Smooth muscle cell (in vitro differentiated cells): ENCODE results near the gene ELF3. TPM values are rescaled to one million over a fixed set of nuclear protein-coding genes. Genes with fewer than 3 reads are reported as not detected.

Experiments used
- DNase-seq: peaks from one replicate; lab custom pipeline; 2025; ENCODE audit not compliant: unreplicated experiment; lab: John Stamatoyannopoulos, UW
- H2AFZ ChIP-seq: fragments of 200-600 bp; sonication (generic); 2 replicates; pipeline ENCODE4 v1.6.0; 2016; ENCODE audit warnings: antibody characterized with exemption, low read depth, mild to moderate bottlenecking
- H3F3A ChIP-seq: fragments of 200-600 bp; sonication (generic); 2 replicates; pipeline ENCODE4 v1.6.0; 2017; ENCODE audit warnings: antibody characterized with exemption, low read depth
- H3K27ac ChIP-seq: fragments of 200-600 bp; sonication (generic); 2 replicates; pipeline ENCODE4 v1.5.1; 2016; ENCODE audit warnings: low read depth, mild to moderate bottlenecking
- H3K27me3 ChIP-seq: fragments of 200-600 bp; sonication (generic); 2 replicates; pipeline ENCODE4 v1.6.1; 2016; ENCODE audit warnings: low read depth, mild to moderate bottlenecking
- H3K36me3 ChIP-seq: fragments of 200-600 bp; sonication (generic); 2 replicates; pipeline ENCODE4 v1.5.1; 2016; ENCODE audit warnings: low read depth
- H3K4me1 ChIP-seq: fragments of 200-600 bp; sonication (generic); 2 replicates; pipeline ENCODE4 v1.5.1; 2016; ENCODE audit warnings: low read depth
- H3K4me2 ChIP-seq: fragments of 200-600 bp; sonication (generic); 2 replicates; pipeline ENCODE4 v1.6.0; 2016; ENCODE audit warnings: mild to moderate bottlenecking
- H3K4me3 ChIP-seq: fragments of 200-600 bp; sonication (generic); 2 replicates; pipeline ENCODE4 v1.5.1; 2016; ENCODE audit warnings: mild to moderate bottlenecking
- H3K79me2 ChIP-seq: fragments of 200-600 bp; sonication (generic); 2 replicates; pipeline ENCODE4 v1.6.0; 2016; ENCODE audit warnings: low read depth, mild to moderate bottlenecking
- H3K9ac ChIP-seq: fragments of 200-600 bp; sonication (generic); 2 replicates; pipeline ENCODE4 v1.6.0; 2016; ENCODE audit warnings: low read depth
- H3K9me3 ChIP-seq: fragments of 200-600 bp; sonication (generic); replicated peaks from 2 replicates; pipeline ENCODE4 v1.5.1; 2016; ENCODE audit warnings: low read depth
- H4K20me1 ChIP-seq: fragments of 200-600 bp; sonication (generic); 2 replicates; pipeline ENCODE4 v1.6.0; 2016; ENCODE audit warnings: low read depth
- WGBS: methylation state at CpG from one replicate; pipeline ENCODE4 v1.1.7; 2016; ENCODE audit warnings: low lambda C conversion rate; 5-methylcytosine and 5-hydroxymethylcytosine counted together
- polyA plus RNA-seq: library from polyadenylated mRNA; unstranded; fragments of >200 nt; fragmentation: Nextera tagmentation; extraction: Ambion mirVana; gene quantifications from 2 replicates; pipeline ENCODE4 v1.2.1, GENCODE V29; 2016
- total RNA-seq: library from RNA; depleted of rRNA; stranded (reverse); fragments of >200 nt; gene quantifications from 2 replicates; pipeline ENCODE4 v1.2.3, GENCODE V29; 2014
- TF ChIP-seq, protein P1 (sequence below): fragments of 200-600 bp; sonication (generic); IDR thresholded peaks from 2 replicates; pipeline ENCODE4 v1.5.1; 2017; ENCODE audit warnings: borderline replicate concordance, mild to moderate bottlenecking, antibody characterized with exemption; ENCODE audit not compliant: insufficient read depth, poor library complexity, severe bottlenecking

The ELF3 gene
- total and polyA plus RNA-seq, 2 experiments from 2014 or later, result 0.96 to 5.2 TPM

DNA sequence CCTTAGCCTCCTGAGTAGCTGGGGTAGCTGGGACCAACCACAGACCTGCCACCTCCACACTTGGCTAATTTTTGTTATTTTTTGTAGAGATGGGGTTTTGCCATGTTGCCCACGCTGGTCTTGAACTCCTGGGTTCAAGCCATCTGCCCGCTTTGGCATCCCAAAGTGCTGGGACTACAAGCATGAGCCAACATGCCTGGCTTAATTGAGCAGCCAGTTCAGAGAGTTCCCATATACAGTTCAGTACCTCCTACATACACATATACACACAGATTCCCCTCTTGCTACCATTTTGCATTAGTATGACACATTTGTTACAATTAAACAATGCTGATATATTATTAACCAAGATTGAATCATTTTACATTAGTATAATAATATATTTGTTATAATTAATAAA lies 25.0 kb upstream of the ELF3 start:
- DNase-seq, result no peak
- WGBS, result 77% methylated on average over 2 of the region's 2 CpGs
- no peaks in the 10 kb centered on the region for H3K36me3 ChIP-seq
- H3K4me2 ChIP-seq, result no peak overlapping the region
- TF ChIP-seq, protein P1, sequence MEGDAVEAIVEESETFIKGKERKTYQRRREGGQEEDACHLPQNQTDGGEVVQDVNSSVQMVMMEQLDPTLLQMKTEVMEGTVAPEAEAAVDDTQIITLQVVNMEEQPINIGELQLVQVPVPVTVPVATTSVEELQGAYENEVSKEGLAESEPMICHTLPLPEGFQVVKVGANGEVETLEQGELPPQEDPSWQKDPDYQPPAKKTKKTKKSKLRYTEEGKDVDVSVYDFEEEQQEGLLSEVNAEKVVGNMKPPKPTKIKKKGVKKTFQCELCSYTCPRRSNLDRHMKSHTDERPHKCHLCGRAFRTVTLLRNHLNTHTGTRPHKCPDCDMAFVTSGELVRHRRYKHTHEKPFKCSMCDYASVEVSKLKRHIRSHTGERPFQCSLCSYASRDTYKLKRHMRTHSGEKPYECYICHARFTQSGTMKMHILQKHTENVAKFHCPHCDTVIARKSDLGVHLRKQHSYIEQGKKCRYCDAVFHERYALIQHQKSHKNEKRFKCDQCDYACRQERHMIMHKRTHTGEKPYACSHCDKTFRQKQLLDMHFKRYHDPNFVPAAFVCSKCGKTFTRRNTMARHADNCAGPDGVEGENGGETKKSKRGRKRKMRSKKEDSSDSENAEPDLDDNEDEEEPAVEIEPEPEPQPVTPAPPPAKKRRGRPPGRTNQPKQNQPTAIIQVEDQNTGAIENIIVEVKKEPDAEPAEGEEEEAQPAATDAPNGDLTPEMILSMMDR, result no peak
- no peak overlapping the region for H3K9ac ChIP-seq
- H3K4me1 ChIP-seq, result peaks cover 5% of the 10 kb centered on the region
- H3K27me3 ChIP-seq, result no peaks in the 10 kb centered on the region
- no peak overlapping the region for H3K4me3 ChIP-seq
- peaks cover 45% of the 10 kb centered on the region for H3K79me2 ChIP-seq
- peaks cover 9% of the 10 kb centered on the region for H3F3A ChIP-seq
- H3K9me3 ChIP-seq, result no peaks in the 10 kb centered on the region
- peaks cover 41% of the 10 kb centered on the region for H4K20me1 ChIP-seq
- H3K27ac ChIP-seq, result no peak overlapping the region
- H2AFZ ChIP-seq, result no peak overlapping the region

DNA sequence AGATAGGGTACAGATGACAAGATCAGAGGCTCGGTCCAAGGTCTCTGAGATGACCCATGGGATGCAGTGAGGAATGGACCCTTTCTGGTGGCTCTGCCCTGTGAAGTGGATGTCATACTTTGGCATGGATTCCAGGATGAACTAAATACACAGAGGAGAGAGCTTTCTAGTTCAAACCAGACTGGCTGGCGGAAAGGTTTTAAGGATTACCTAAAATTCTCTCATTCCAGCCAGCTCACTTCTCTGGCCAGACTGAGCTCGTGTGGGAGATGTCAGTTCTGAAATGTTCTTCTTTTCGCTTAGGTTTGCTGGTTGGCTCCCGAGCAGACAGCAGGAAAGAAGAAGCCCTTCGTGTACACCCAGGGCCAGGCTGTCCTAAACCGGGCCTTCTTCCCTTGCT lies 21.8 kb upstream of the ELF3 start:
- TF ChIP-seq, protein P1, result no peak
- H2AFZ ChIP-seq, result no peak overlapping the region
- H3K79me2 ChIP-seq, result peaks cover 45% of the 10 kb centered on the region
- DNase-seq, result no peak
- H3K4me3 ChIP-seq, result no peak overlapping the region
- H3F3A ChIP-seq, result no peaks in the 10 kb centered on the region
- H3K9ac ChIP-seq, result no peak overlapping the region
- H3K4me1 ChIP-seq, result peaks cover 2% of the 10 kb centered on the region
- no peaks in the 10 kb centered on the region for H3K9me3 ChIP-seq
- H3K4me2 ChIP-seq, result no peak overlapping the region
- 89% methylated on average over 7 of the region's 7 CpGs for WGBS
- peaks cover 4% of the 10 kb centered on the region for H3K36me3 ChIP-seq
- peaks cover 41% of the 10 kb centered on the region for H4K20me1 ChIP-seq
- H3K27me3 ChIP-seq, result no peaks in the 10 kb centered on the region
- no peak overlapping the region for H3K27ac ChIP-seq

DNA sequence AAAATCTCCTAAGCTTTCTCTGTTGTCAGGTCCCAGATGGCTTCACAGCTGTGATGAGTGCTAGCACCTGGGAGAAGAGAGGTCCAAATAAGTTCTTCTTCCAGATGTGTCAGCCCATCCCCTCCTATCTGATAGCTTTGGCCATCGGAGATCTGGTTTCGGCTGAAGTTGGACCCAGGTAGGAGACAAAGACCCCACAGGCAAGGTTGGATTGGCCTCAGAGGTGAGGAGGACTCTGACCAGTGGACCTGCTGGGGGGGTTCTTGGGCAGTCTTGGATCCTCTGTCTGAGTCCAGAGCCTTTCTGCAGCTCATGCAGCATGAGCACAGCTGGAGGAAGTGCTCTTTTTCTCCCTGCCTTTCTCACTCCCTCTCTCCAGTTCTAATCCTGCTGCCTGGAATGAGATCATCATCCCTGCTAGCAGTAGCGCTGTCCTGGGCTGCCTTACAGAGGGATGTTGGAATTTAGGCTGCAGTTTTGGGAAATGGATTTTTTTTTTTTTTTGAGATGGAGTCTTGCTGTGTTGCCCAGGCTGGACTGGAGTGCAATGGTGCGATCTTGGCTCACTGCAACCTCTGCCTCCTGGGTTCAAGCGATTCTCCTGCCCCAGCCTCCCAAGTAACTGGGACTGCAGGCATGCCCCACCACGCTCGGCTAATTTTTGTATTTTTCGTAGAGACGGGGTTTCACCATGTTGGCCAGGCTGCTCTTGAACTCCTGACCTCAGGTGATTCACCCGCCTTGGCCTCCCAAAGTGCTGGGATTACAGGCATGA lies 20.8 kb upstream of the ELF3 start:
- H3K27me3 ChIP-seq, result no peaks in the 10 kb centered on the region
- no peaks in the 10 kb centered on the region for H3K4me1 ChIP-seq
- no peak overlapping the region for H3K27ac ChIP-seq
- H4K20me1 ChIP-seq, result peaks cover 35% of the 10 kb centered on the region
- no peak overlapping the region for H2AFZ ChIP-seq
- H3F3A ChIP-seq, result no peaks in the 10 kb centered on the region
- H3K4me3 ChIP-seq, result no peak overlapping the region
- DNase-seq, result no peak
- H3K36me3 ChIP-seq, result peaks cover 4% of the 10 kb centered on the region
- H3K4me2 ChIP-seq, result no peak overlapping the region
- no peaks in the 10 kb centered on the region for H3K9me3 ChIP-seq
- 96% methylated on average over 10 of the region's 10 CpGs for WGBS
- TF ChIP-seq, protein P1, result no peak
- H3K9ac ChIP-seq, result no peak overlapping the region
- H3K79me2 ChIP-seq, result peaks cover 36% of the 10 kb centered on the region

DNA sequence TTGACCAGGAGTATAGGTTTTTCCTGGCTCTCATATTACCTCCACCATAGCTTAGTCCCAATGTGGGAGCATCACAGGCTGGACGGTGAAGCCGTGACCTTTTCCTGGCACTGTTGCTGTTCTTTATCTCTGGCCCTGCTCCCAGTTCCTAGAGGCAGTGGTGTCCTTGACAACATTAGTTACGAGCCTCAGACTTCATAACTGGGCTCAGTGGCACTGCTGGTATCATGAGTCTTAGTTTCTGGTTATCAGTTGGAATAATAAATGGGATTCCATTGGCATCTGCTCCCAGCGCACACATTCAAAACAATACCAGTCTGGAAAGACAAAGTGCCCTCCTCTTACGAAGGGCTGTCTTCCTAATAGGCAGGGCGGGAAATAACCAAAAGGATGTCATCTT lies 20.0 kb upstream of the ELF3 start:
- 84% methylated on average over 6 of the region's 6 CpGs for WGBS
- Histone ChIP-seq H3K9me3 (no peaks in the 10 kb centered on the region), H3K27me3 (no peaks in the 10 kb centered on the region), H3K4me1 (no peaks in the 10 kb centered on the region), H3K36me3 (peaks cover 4% of the 10 kb centered on the region), H3K9ac (no peak overlapping the region), H3F3A (no peaks in the 10 kb centered on the region), H3K4me3 (no peak overlapping the region), H4K20me1 (peaks cover 31% of the 10 kb centered on the region), H2AFZ (no peak overlapping the region), H3K79me2 (peaks cover 27% of the 10 kb centered on the region), H3K4me2 (no peak overlapping the region), H3K27ac (no peak overlapping the region)
- no peak for DNase-seq
- TF ChIP-seq, protein P1, result no peak
